SU-DHL-6 (cell line): ENCODE data around the gene TMEM175.
A peak's percentile ranks its signal among the peaks of the same experiment; 100 is the strongest.

Experiments used
- H2AFZ ChIP-seq: fragments of 200-600 bp; sonication (generic); 2 replicates; pipeline ENCODE4 v1.6.1; 2014; ENCODE audit warnings: low read depth, mild to moderate bottlenecking, moderate library complexity, mixed read lengths, antibody characterized with exemption, low read length; ENCODE audit not compliant: severe bottlenecking
- H3F3A ChIP-seq: fragments of 200-600 bp; shearing (Covaris generic); 2 replicates; pipeline ENCODE4 v1.6.0; 2016; ENCODE audit warnings: antibody characterized with exemption, mild to moderate bottlenecking; ENCODE audit not compliant: insufficient read depth
- H3K27ac ChIP-seq: fragments of 200-600 bp; sonication (generic); 2 replicates; pipeline ENCODE4 v1.5.1; 2016; ENCODE audit warnings: low read depth, mild to moderate bottlenecking, low read length, moderate library complexity, mixed read lengths
- H3K27me3 ChIP-seq: fragments of 200-600 bp; sonication (generic), shearing (Covaris generic); 2 replicates; pipeline ENCODE4 v1.6.0; 2014; ENCODE audit warnings: mild to moderate bottlenecking, low read length
- H3K36me3 ChIP-seq: fragments of 200-600 bp; sonication (generic); 2 replicates; pipeline ENCODE4 v1.6.1; 2014; ENCODE audit warnings: mild to moderate bottlenecking, low read length, mixed read lengths
- H3K4me2 ChIP-seq: fragments of 300-600, 200-600 bp; shearing (Covaris generic), sonication (generic); 2 replicates; pipeline ENCODE4 v1.6.0; 2014; ENCODE audit warnings: low read length, low read depth, mild to moderate bottlenecking; ENCODE audit not compliant: poor library complexity, severe bottlenecking
- H3K4me3 ChIP-seq: fragments of 200-600 bp; sonication (generic); 2 replicates; pipeline ENCODE4 v1.5.1; 2014; ENCODE audit warnings: antibody characterized with exemption, low read length, mild to moderate bottlenecking, mixed read lengths; ENCODE audit not compliant: insufficient read depth, poor library complexity, severe bottlenecking
- H3K79me2 ChIP-seq: fragments of 200-600 bp; sonication (generic); 2 replicates; pipeline ENCODE4 v1.6.1; 2014; ENCODE audit warnings: mild to moderate bottlenecking, low read length, moderate library complexity; ENCODE audit not compliant: insufficient read depth
- H3K9ac ChIP-seq: fragments of 200-600 bp; sonication (generic); 2 replicates; pipeline ENCODE4 v1.7.0; 2014; ENCODE audit warnings: mild to moderate bottlenecking, low read length
- H3K9me2 ChIP-seq: fragments of 200-600 bp; sonication (generic); replicated peaks from 2 replicates; pipeline ENCODE4 v1.6.1; 2014; ENCODE audit warnings: low read length; ENCODE audit not compliant: insufficient read depth
- H3K9me3 ChIP-seq: fragments of 200-600 bp; sonication (generic); 2 replicates; pipeline ENCODE4 v1.6.1; 2014; ENCODE audit warnings: low read length, mixed read lengths; ENCODE audit not compliant: insufficient read depth
- H4K20me1 ChIP-seq: fragments of 200-600 bp; sonication (generic); 2 replicates; pipeline ENCODE4 v1.6.1; 2014; ENCODE audit warnings: low read depth, mild to moderate bottlenecking, antibody characterized with exemption, low read length, moderate library complexity, mixed read lengths
- EZH2phosphoT487 ChIP-seq: fragments of 200-600 bp; sonication (generic), shearing (Covaris generic); conservative IDR thresholded peaks from 2 replicates; pipeline ENCODE4 v1.6.1; 2018; ENCODE audit warnings: mild to moderate bottlenecking, antibody characterized with exemption, low read length, moderate library complexity, mixed read lengths
- TF ChIP-seq, protein P1 (sequence below): fragments of 200-600 bp; sonication (generic); IDR thresholded peaks from one replicate; pipeline ENCODE4 v1.5.1; 2017; ENCODE audit warnings: antibody characterized with exemption, mild to moderate bottlenecking, low read length, moderate library complexity; ENCODE audit not compliant: insufficient read depth, poor library complexity, severe bottlenecking

TMEM175 gene

DNA sequence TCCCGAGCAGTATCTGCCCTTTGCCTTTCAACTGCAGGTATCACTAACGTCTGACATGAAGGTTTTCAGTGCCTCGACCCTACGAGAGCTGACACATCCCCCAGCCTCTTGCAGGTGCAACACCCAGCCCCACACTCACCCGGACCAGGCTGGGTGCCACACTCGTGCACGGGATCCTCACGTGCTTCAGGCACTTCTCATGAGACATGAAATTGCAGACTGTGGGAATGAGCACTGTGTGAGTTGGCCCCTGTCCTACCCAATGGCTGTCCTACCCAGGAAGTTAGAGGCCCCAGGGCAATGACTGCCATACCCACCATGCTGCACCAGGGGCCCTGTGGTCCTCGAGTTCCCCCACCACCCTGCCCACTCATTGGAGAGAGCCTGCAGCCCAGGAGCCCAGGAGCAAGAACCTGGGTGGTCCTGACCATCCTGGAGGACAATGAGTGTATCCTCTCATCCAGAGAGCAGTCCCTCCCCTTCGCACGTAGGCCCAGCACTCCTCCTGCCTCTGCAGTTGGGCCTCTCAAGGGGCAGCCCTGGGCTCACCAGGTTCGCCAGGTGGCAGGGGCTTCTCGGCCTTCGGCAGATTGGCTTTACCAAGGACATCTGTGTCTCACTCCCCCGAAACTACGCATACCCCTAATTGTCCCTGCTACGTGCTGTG lies 38.7 kb downstream of the TMEM175 start:
- H3K36me3 ChIP-seq, result no peaks in the 10 kb centered on the region
- no peak overlapping the region for H3K27ac ChIP-seq
- H4K20me1 ChIP-seq, result no peaks in the 10 kb centered on the region
- no peaks in the 10 kb centered on the region for H3K79me2 ChIP-seq
- no peak overlapping the region for H2AFZ ChIP-seq
- H3K4me2 ChIP-seq, result no peak overlapping the region
- H3K27me3 ChIP-seq, result no peaks in the 10 kb centered on the region
- H3K9me3 ChIP-seq, result no peaks in the 10 kb centered on the region
- H3K9me2 ChIP-seq, result no peaks in the 10 kb centered on the region
- no peaks in the 10 kb centered on the region for H3F3A ChIP-seq
- no peak for TF ChIP-seq EZH2phosphoT487
- TF ChIP-seq, protein P1, sequence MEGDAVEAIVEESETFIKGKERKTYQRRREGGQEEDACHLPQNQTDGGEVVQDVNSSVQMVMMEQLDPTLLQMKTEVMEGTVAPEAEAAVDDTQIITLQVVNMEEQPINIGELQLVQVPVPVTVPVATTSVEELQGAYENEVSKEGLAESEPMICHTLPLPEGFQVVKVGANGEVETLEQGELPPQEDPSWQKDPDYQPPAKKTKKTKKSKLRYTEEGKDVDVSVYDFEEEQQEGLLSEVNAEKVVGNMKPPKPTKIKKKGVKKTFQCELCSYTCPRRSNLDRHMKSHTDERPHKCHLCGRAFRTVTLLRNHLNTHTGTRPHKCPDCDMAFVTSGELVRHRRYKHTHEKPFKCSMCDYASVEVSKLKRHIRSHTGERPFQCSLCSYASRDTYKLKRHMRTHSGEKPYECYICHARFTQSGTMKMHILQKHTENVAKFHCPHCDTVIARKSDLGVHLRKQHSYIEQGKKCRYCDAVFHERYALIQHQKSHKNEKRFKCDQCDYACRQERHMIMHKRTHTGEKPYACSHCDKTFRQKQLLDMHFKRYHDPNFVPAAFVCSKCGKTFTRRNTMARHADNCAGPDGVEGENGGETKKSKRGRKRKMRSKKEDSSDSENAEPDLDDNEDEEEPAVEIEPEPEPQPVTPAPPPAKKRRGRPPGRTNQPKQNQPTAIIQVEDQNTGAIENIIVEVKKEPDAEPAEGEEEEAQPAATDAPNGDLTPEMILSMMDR, result no peak
- no peak overlapping the region for H3K9ac ChIP-seq
- H3K4me3 ChIP-seq, result no peak overlapping the region

DNA sequence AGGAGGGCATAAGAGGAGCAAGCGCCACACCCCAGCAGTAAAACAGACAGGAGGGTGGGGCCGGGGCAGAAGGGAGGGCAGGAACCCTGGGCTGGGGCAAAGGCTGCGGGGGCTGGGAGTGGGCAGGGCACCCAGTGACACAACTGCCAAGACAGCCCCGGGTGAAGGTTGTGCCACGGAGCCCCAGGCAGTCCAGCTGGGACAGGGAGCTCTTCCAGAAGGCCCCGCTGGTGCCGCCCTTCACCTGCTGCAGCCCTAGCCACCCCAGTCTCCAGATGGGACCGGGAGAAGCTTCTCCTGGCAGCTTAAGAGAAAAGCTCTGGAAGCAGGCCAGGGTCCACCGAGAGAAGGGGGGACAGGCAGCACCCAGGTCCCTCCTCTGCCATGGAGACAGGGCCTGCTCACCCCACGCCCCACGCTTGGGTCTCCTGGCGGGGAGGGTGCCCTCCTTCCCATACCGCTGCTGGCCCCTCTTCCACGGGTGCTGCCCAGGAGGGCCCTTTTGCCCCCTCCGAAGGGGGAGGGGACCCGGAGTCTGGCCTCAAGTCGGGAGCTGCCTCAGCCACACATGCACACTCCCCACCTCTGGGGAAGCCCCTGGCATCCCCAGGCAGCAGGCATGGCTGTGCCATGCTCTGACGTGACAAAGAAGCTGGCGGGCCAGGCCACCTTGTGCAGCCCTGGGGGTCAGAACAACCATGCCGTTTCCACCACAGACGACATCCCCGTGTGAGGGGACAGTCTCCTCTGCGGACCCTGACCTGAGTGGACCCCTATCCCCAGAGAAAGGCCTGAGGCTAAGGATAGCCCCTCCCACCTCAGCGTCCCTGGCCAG lies 39.6 kb downstream of the TMEM175 start:
- no peak overlapping the region for H3K27ac ChIP-seq
- TF ChIP-seq, protein P1, result no peak
- TF ChIP-seq EZH2phosphoT487, result no peak
- H3K9ac ChIP-seq, result peak overlapping the region; percentile 68; the same call in 1 of the 2 replicates
- H4K20me1 ChIP-seq, result no peaks in the 10 kb centered on the region
- peak overlapping the region; percentile 85 for H3K4me3 ChIP-seq
- H3F3A ChIP-seq, result no peaks in the 10 kb centered on the region
- H3K36me3 ChIP-seq, result no peaks in the 10 kb centered on the region
- no peaks in the 10 kb centered on the region for H3K27me3 ChIP-seq
- H3K9me3 ChIP-seq, result no peaks in the 10 kb centered on the region
- peak overlapping the region; percentile 78 for H3K4me2 ChIP-seq
- H3K9me2 ChIP-seq, result no peaks in the 10 kb centered on the region
- no peaks in the 10 kb centered on the region for H3K79me2 ChIP-seq
- no peak overlapping the region for H2AFZ ChIP-seq

DNA sequence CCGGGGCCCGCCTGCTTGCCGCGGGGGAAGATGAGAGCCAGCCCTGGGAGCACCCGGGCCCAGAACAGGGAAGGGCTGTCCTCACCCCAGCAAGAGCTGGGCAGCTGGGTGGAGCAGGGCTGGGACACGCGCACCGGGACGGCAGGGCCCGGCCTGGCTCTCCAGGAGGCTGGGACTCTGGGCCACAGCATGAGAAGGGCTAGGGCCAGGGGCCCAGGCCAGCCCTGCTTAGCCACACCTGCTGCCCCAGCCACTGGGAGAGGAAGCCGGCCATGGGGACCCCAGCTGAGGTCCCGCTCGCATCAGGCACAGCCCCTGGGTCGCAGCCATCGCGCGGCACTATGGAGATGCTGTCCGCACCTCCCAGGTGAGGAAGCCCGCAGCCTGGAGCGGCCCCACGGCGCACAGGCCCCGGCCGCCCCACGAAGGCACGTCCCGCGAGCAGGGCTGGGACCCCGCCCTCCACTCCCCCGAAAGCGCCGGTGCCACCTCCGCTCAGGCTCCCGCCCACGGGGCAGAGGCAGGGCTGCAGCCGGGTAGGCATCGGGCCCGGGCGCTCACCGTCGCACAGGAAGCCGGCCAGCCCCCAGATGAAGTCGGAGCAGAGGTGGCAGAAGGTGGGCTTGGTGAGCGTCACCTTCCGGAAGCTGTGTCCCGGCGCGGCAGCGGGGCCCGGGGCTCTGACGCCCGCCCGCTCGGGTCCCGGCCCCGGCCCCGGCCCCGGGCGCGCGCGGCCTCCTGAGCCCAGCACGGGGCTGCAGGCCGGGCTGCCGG lies 40.6 kb downstream of the TMEM175 start:
- Histone ChIP-seq H3K4me2 (peak overlapping the region; percentile 78), H3K36me3 (no peaks in the 10 kb centered on the region), H3K9ac (peak overlapping the region; percentile 68), H4K20me1 (no peaks in the 10 kb centered on the region), H3K79me2 (no peaks in the 10 kb centered on the region), H3K9me2 (no peaks in the 10 kb centered on the region), H3K27ac (no peak overlapping the region), H3K4me3 (peak overlapping the region; percentile 85), H3K9me3 (no peaks in the 10 kb centered on the region), H3F3A (no peaks in the 10 kb centered on the region), H3K27me3 (no peaks in the 10 kb centered on the region), H2AFZ (peak overlapping the region; percentile 68)
- TF ChIP-seq EZH2phosphoT487, result no peak
